GM11168 (cell line): ENCODE data around the gene NCBP3.
"Not testable (repeated sequence)": the region's sequence is repeated elsewhere in the genome, so short reads cannot be mapped to it uniquely, and the experiment has no call there.

ENCODE experiments used
- in situ Hi-C: fragments of 300-500 bp; cut with MboI; formaldehyde crosslinking; loops from one replicate; pipeline ENCODE4 v1.12.0; 2022; ENCODE audit warnings: low sequenced_read_pairs; ENCODE audit not compliant: unreplicated experiment

The NCBP3 gene

GRCh38 chr17:3851461-3852100 is 5.5 kb upstream of the NCBP3 start:
- in situ Hi-C loops, result no loop called here

- in situ Hi-C loops, result no loop called here
Measured at GRCh38 chr17:3848229-3848835, 2.3 kb upstream of the NCBP3 start.

- in situ Hi-C loops, result no loop called here
Measured at GRCh38 chr17:3847165-3847670, 1.2 kb upstream of the NCBP3 start.

- in situ Hi-C loops, result no loop called here
Measured at GRCh38 chr17:3846437-3847164, 555 bp upstream of the NCBP3 start.

GRCh38 chr17:3845291-3845620 is 790 bp downstream of the NCBP3 start:
- in situ Hi-C loops, result no loop called here

- in situ Hi-C loops, result not testable (repeated sequence)
Measured at GRCh38 chr17:3844556-3844955, 1.5 kb downstream of the NCBP3 start.

- in situ Hi-C loops, result no loop called here
Measured at GRCh38 chr17:3843935-3844516, 2.0 kb downstream of the NCBP3 start.

- in situ Hi-C loops, result no loop called here
Measured at GRCh38 chr17:3838206-3838605, 7.8 kb downstream of the NCBP3 start.

- in situ Hi-C loops, result no loop called here
Measured at GRCh38 chr17:3836551-3836950, 9.5 kb downstream of the NCBP3 start.

GRCh38 chr17:3835410-3836229 is 10.4 kb downstream of the NCBP3 start:
- in situ Hi-C loops, result no loop called here

GRCh38 chr17:3834811-3835210 is 11.2 kb downstream of the NCBP3 start:
- in situ Hi-C loops, result no loop called here

GRCh38 chr17:3828852-3829232 is 17.2 kb downstream of the NCBP3 start:
- in situ Hi-C loops, result loop anchor here (5.0 to 10.0 kb wide), 2 partner anchors 92 to 164 kb away; partner anchors contain the start of genes EMC6 and TAX1BP3

- in situ Hi-C loops, result loop anchor here (5.0 to 10.0 kb wide), 2 partner anchors 91 to 164 kb away; partner anchors contain the start of genes EMC6 and TAX1BP3
Measured at GRCh38 chr17:3828151-3828851, 17.7 kb downstream of the NCBP3 start.

GRCh38 chr17:3827124-3827773 is 18.8 kb downstream of the NCBP3 start:
- in situ Hi-C loops, result loop anchor here (5.0 to 10.0 kb wide), 2 partner anchors 90 to 162 kb away; partner anchors contain the start of genes EMC6 and TAX1BP3

- in situ Hi-C loops, result loop anchor here (5.0 to 10.0 kb wide), 2 partner anchors 89 to 161 kb away; partner anchors contain the start of genes EMC6 and TAX1BP3
Measured at GRCh38 chr17:3826191-3826590, 19.9 kb downstream of the NCBP3 start.

- in situ Hi-C loops, result loop anchor here (10.0 kb wide), 1 partner anchor 156 kb away; the partner anchor contains the start of genes EMC6 and TAX1BP3
Measured at GRCh38 chr17:3821101-3821500, 24.9 kb downstream of the NCBP3 start.

GRCh38 chr17:3818786-3819185 is 27.3 kb downstream of the NCBP3 start:
- in situ Hi-C loops, result no loop called here

- in situ Hi-C loops, result no loop called here
Measured at GRCh38 chr17:3817851-3818605, 28.0 kb downstream of the NCBP3 start.
